HG02798 (cell line): ENCODE measurements around the gene FOXK2.
A peak's percentile ranks its signal among the peaks of the same experiment; 100 is the strongest.

Experiments used
- ATAC-seq: cut with Tn5 transposase; IDR thresholded peaks from one replicate; pipeline ENCODE4 v1.9.1; 2021; ENCODE audit warnings: mild to moderate bottlenecking; ENCODE audit not compliant: unreplicated experiment, poor library complexity

The FOXK2 gene

GRCh38 chr17:82518826-82519810 lies at the start of gene FOXK2:
Gene FOXK2 (plus strand): TSS chr17:82519732. CDS start chr17:82519889, 157 bp downstream.
- ATAC-seq: peak; percentile 97

- ATAC-seq: no peak
These were observed 49.5 kb upstream of the FOXK2 start for GRCh38 chr17:82470065-82470464.

DNA sequence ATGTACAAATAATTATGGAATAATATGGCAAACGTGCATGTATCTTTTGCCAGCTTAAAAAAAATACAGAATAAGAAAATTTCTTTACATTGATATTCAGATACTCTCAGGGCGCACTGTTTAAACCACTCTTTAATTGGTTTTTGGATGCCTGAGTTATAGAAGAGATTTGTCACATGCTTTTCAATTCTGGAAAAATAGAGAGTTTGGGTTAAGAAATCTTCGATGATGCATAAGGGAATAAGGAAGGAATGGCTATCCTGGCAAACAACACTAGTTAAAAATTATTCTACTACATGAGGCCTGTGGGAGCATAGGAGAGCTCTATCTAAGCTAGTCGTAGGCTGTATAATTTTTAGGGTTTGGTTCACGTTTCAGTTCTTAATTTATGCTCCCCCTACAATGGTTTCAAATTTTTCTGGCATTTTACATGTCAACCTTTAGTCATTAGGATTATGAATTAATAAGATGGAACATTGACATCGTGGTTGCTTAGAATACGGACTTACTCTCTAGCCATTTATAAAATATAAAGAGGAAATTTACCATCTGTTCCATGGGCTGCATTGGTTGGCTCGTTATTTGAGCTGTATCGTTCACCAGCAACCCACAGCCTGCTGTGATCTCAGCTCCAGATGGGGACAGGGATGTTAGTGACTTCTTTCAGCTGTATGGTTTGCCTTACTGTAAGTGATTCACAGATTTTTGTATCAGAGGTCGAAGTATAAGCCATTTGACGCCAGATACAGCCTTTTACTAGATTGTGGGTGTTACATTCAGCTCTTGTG lies 45.1 kb upstream of the FOXK2 start:
- ATAC-seq: no peak

GRCh38 chr17:82475458-82475857 lies 44.1 kb upstream of the FOXK2 start:
- no peak for ATAC-seq

GRCh38 chr17:82477934-82478333 lies 41.6 kb upstream of the FOXK2 start:
- ATAC-seq: no peak

- ATAC-seq: no peak
These were observed 39.9 kb upstream of the FOXK2 start for GRCh38 chr17:82479602-82480001.

DNA sequence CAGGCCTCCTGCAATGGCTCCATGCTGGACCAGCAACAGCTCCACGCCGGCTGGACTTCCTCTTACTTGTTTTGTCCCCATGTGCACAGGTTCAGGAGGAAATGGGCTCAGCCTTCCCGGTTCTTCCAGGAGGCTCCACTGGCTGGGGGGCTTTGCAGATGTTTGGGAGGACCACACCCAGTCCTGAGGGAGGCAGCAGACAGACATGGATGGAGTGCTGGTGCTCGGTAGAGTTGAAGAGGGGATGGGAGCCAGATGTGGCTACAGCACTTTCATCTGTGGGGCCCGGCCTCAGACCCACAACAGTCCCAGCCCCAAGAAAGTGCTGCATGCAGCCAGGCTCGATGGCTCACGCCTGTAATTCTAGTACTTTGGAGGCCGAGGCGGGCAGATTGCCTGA lies 39.2 kb upstream of the FOXK2 start:
- no peak for ATAC-seq

GRCh38 chr17:82483204-82483660 lies 36.3 kb upstream of the FOXK2 start:
- ATAC-seq: no peak

GRCh38 chr17:82483836-82484235 lies 35.7 kb upstream of the FOXK2 start:
- no peak for ATAC-seq

- ATAC-seq: no peak
These were observed 33.1 kb upstream of the FOXK2 start for GRCh38 chr17:82486231-82487094.

DNA sequence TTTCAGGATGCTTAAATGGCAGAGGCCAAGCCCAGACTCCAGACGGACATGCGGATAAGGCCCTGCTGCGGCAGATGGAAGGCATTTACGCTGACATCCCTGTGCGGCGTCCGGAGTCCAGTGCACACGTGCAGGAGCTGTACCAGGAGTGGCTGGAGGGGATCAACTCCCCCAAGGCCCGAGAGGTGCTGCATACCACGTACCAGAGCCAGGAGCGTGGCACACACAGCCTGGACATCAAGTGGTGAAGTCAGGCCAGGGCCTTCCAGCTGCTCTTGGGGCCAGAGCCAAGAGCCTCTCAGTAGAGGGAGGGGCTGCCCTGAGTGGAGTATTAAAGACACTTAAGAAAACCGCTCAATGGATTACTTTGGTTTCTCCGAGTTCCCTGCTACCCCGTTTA lies 31.6 kb upstream of the FOXK2 start:
- ATAC-seq: no peak

GRCh38 chr17:82489117-82489516 lies 30.4 kb upstream of the FOXK2 start:
- ATAC-seq: no peak

DNA sequence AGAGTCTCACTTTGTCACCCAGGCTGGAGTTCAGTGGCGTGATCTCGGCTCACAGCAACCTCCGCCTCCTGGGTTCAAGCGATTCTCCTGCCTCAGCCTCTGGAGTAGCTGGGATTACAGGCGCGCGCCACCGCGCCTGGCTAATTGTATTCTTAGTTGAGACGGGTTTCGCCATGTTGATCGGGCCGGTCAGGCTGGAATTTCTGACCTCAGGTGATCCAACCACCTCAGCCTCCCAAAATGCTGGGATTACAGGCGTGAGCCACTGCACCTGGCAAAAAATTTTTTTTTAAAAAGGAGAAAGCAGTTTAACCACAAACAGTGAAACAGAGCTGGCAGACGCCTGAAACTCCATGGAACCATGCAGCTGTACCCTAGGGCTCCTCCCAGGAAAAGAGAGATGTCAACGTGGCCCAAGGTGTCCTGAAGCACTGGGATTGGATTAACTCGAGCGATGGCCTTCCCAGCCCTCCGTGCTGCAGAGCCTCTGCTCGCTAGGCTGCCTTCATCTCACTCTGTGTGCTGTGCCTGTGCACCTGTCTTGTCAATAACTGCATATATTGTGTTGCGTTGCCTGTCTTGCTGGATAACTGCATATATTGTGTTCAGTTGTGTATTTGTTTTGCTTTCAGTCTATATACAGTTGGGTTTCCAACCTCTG lies 29.6 kb upstream of the FOXK2 start:
- ATAC-seq: no peak

DNA sequence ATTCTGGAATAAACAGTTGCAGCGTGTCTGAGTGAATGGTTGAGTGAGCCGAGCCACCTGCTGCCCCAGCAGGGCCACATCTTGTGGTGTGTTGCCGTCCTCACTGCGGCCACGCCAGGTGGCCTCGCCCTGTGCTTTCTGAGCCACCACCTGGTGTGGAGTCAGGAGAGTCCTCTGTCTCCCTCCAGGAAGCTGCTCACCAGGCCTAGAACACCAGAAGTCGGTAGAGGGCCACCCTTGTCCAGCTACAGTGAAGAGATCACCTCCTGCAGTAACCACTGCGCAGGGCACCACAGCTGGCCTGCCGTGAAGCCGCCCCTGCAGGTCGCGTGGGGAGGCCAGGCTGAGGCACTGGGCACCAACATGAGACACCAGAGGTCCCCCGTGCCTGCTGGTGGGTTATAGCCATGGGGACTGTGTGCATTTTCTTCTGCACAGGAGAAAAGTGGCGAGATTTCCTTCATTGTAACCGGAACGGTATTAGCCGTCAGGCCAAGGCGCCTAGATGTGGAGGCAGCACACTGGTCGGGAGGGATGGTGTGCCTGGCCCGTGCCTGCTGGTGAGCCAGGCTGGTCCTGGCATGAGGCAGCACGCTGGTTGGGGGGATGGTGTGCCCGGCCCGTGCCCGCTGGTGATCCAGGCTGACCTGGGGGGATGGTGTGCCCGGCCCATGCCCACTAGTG lies 28.9 kb upstream of the FOXK2 start:
- no peak for ATAC-seq

DNA sequence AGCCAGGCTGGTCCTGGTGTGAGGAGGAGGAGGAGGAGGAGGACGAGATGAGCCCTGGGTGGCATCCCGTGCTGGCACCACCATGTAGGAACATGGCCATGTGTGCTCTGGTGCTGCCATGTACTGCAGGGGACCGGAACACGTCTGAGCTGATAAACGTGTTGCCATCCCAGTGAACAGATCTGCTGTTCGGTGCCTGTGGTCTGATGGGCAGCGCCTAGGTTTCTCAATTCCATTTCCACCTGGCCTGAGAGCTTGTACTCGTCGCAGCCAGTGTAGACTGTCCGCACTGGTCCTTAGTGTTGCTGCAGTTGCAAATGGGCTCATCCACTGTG lies 28.4 kb upstream of the FOXK2 start:
- no peak for ATAC-seq

DNA sequence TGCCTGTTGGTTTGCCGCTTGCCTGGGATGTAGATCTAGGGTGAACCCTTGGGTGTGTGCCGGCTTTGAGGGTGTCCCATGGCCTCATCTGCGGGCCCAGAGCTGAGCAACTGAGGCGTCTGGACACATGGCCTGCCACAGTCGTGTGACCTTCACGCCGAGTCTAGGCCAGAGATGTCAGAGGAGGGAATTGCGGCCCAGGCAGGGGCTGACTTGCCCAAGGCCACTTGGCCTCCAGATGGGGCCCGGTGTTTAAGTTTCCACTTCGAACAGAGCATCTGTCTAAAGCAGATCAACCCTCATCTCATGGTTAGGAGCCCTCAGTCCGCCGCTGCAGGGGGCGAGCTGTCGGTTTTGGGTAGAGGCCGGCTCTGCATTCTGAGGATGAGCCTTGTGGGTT lies 28.0 kb upstream of the FOXK2 start:
- no peak for ATAC-seq

- ATAC-seq: no peak
These were observed 26.8 kb upstream of the FOXK2 start for GRCh38 chr17:82492643-82493225.

GRCh38 chr17:82493226-82493781 lies 26.2 kb upstream of the FOXK2 start:
- ATAC-seq: no peak
